Prostate gland (tissue), 2 donors: ENCODE results near the gene PAQR9. TPM values are rescaled to one million over a fixed set of nuclear protein-coding genes. Genes with fewer than 3 reads are reported as not detected.
"Not testable (repeated sequence)": the region's sequence is repeated elsewhere in the genome, so short reads cannot be mapped to it uniquely, and the experiment has no call there.

Experiments
- DNase-seq: peaks from one replicate; pipeline ENCODE4 v3.0.0-alpha.2; 2019; ENCODE audit warnings: low spot score
- H3K27ac ChIP-seq, 2 donors: fragments of 200-600 bp; sonication (generic); 2 replicates each; pipeline ENCODE4 v1.5.1; 2017 to 2019
- H3K27me3 ChIP-seq: fragments of 200-600 bp; sonication (generic); replicated peaks from 2 replicates; pipeline ENCODE4 v1.5.1; 2019; ENCODE audit not compliant: insufficient read depth
- H3K36me3 ChIP-seq, 2 donors: fragments of 200-600 bp; sonication (generic); 1 replicate in 1 of 2; 2 replicates in 1 of 2; pipeline versions ENCODE4 v1.5.1 to v1.8.1; 2017 to 2019
- H3K4me1 ChIP-seq: fragments of 200-600 bp; sonication (generic); replicated peaks from 2 replicates; pipeline ENCODE4 v1.5.1; 2019
- H3K4me3 ChIP-seq, 2 donors: fragments of 200-600 bp; sonication (generic); 2 replicates each; pipeline ENCODE4 v1.5.1; 2017 to 2019
- H3K9me3 ChIP-seq: fragments of 200-600 bp; sonication (generic); 2 replicates; pipeline ENCODE4 v1.5.1; 2017
- POLR2A ChIP-seq: fragments of 450-650 bp; IDR thresholded peaks from one replicate; pipeline ENCODE4 v1.6.1; 2016; ENCODE audit warnings: antibody characterized with exemption, mild to moderate bottlenecking
- POLR2AphosphoS5 ChIP-seq: sonication (generic); formaldehyde crosslinking; IDR thresholded peaks from one replicate; pipeline ENCODE4 v1.6.1; 2017; ENCODE audit warnings: antibody characterized with exemption
- WGBS: methylation state at CpG from one replicate; pipeline ENCODE4 v1.1.5; 2018; 5-methylcytosine and 5-hydroxymethylcytosine counted together
- intact Hi-C: fragments of 100-400 bp; cut with DNase I; formaldehyde crosslinking; loops from one replicate; pipeline ENCODE4 v1.14.2; 2022
- total RNA-seq, 2 donors: library from RNA; depleted of rRNA; stranded (reverse); fragments of >200 nt; gene quantifications; one replicate each; pipeline ENCODE4 v1.1.0, GENCODE V29; 2016
- TF ChIP-seq, protein P1 (sequence below), 4 experiments: fragments of 200-600 bp in 2 of 4; fragments of 450-650 bp in 2 of 4; sonication (generic) in 2 of 4; IDR thresholded peaks; 1 replicate in 3 of 4; 2 replicates in 1 of 4; pipeline ENCODE4 v1.5.1; 2016 to 2019; ENCODE audit warnings: antibody characterized with exemption in 4 of 4, mild to moderate bottlenecking in 2 of 4, moderate library complexity in 2 of 4

The PAQR9 gene
- total RNA-seq, 2 donors from 2014 or later: 6.2 TPM; not detected in 1

DNA sequence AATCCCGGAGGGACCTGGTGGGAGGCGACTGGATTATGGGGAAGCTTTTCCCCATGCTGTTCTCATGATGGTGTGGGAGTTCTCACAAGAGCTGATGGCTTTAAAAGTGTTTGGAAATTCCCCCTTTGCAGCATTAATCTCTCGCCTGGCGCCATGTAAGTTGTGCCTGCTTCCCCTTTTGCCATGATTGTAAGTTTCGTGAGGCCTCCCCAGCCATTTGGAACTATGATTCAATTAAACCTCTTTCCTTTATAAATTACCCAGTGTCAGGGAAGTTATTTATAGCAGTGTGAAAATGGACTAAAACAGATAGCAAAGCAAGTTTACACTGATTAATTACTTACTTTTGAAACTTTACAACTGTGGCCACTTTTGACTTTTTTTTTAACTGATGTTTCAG lies 27.2 kb upstream of the PAQR9 start:
- 84% methylated on average over 5 of the region's 5 CpGs for WGBS
- intact Hi-C loops: no loop called here
- no peak overlapping the region for H3K4me3 ChIP-seq
- H3K4me1 ChIP-seq: no peaks in the 10 kb centered on the region
- H3K9me3 ChIP-seq: no peaks in the 10 kb centered on the region
- no peak overlapping the region for H3K27ac ChIP-seq
- H3K36me3 ChIP-seq: no peaks in the 10 kb centered on the region
- no peaks in the 10 kb centered on the region for H3K27me3 ChIP-seq
- DNase-seq: no peak
- TF ChIP-seq, protein P1, sequence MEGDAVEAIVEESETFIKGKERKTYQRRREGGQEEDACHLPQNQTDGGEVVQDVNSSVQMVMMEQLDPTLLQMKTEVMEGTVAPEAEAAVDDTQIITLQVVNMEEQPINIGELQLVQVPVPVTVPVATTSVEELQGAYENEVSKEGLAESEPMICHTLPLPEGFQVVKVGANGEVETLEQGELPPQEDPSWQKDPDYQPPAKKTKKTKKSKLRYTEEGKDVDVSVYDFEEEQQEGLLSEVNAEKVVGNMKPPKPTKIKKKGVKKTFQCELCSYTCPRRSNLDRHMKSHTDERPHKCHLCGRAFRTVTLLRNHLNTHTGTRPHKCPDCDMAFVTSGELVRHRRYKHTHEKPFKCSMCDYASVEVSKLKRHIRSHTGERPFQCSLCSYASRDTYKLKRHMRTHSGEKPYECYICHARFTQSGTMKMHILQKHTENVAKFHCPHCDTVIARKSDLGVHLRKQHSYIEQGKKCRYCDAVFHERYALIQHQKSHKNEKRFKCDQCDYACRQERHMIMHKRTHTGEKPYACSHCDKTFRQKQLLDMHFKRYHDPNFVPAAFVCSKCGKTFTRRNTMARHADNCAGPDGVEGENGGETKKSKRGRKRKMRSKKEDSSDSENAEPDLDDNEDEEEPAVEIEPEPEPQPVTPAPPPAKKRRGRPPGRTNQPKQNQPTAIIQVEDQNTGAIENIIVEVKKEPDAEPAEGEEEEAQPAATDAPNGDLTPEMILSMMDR (IDR thresholded peaks at IDR 0.05): no peak
- no peak for TF ChIP-seq POLR2AphosphoS5
- no peak for TF ChIP-seq POLR2A

DNA sequence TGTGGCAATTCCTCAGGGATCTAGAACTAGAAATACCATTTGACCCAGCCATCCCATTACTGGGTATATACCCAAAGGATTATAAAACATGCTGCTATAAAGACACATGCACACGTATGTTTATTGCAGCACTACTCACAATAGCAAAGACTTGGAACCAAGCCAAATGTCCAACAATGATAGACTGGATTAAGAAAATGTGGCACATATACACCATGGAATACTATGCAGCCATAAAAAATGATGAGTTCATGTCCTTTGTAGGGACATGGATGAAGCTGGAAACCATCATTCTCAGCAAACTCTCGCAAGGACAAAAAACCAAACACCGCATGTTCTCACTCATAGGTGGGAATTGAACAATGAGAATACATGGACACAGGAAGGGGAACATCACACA lies 25.4 kb upstream of the PAQR9 start:
- H3K4me3 ChIP-seq, H3K36me3 ChIP-seq, H3K4me1 ChIP-seq, H3K9me3 ChIP-seq, DNase-seq, H3K27me3 ChIP-seq, H3K27ac ChIP-seq: not testable (repeated sequence)
- intact Hi-C loops: loop anchor here (2.0 to 10.0 kb wide), 3 partner anchors 77 to 404 kb away; no protein-coding TSS in a partner anchor
- WGBS: 100% methylated on average over 2 of the region's 3 CpGs

DNA sequence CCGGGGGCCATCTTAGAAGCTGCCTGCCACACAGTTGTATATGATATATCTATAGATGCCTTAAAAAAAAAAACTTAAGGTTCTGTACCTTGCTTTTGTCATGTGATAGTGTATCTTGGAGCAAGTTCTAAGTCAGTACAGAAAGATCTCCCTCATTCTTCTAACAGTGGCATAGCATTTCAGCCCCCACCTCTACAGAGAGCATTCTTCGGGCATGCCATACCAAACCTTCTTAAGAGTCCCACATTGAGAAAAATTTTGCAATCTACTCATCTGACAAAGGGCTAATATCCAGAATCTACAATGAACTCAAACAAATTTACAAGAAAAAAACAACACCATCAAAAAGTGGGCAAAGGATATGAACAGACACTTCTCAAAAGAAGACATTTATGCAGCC lies 24.7 kb upstream of the PAQR9 start:
- intact Hi-C loops: loop anchor here (2.0 to 10.0 kb wide), 3 partner anchors 76 to 403 kb away; no protein-coding TSS in a partner anchor
- 83% methylated on average over 2 of the region's 2 CpGs for WGBS
- not testable (repeated sequence) for H3K27ac ChIP-seq, H3K27me3 ChIP-seq, H3K9me3 ChIP-seq, H3K36me3 ChIP-seq, H3K4me3 ChIP-seq, H3K4me1 ChIP-seq, DNase-seq

GRCh38 chr3:142987707-142988106 lies 24.2 kb upstream of the PAQR9 start:
- DNase-seq: no peak
- H3K27me3 ChIP-seq: no peaks in the 10 kb centered on the region
- no peak for TF ChIP-seq POLR2A
- TF ChIP-seq, protein P1 (IDR thresholded peaks at IDR 0.05): no peak
- H3K4me1 ChIP-seq: no peaks in the 10 kb centered on the region
- H3K9me3 ChIP-seq: no peaks in the 10 kb centered on the region
- no peaks in the 10 kb centered on the region for H3K36me3 ChIP-seq
- WGBS: 23% methylated on average over 7 of the region's 7 CpGs
- intact Hi-C loops: loop anchor here (2.0 to 10.0 kb wide), 3 partner anchors 75 to 403 kb away; no protein-coding TSS in a partner anchor
- no peak overlapping the region for H3K4me3 ChIP-seq
- H3K27ac ChIP-seq: no peak overlapping the region

DNA sequence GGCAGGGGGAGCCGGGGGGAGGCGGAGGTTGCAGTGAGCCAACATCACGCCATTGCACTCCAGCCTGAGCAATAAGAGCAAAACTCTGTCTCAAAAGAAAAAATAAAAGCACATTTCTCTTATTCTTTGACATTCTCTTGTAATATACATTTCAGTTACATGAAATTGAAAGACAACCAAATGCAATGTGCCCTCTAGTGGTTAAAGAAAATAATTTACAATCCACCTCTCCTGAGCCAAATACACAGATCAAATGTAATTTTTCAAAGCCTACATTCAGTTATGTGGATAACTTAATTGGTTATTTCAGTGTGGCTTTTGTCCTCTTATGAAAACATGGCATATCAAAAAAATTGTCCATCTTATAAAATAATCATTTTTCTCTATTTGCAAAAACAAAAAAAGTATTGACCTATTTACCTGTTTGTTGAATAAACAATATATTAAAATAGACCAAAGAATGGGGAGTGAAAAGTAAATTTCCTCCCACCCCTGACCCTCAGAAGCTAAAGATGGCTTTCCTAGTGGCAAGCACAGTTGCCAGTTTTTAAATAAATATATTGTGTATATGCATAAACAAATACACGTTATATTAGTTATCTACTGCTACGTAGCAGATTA lies 23.7 kb upstream of the PAQR9 start:
- intact Hi-C loops: loop anchor here (5.0 to 10.0 kb wide), 2 partner anchors 75 to 402 kb away; no protein-coding TSS in a partner anchor
- Histone ChIP-seq H3K9me3 (no peaks in the 10 kb centered on the region), H3K4me1 (no peaks in the 10 kb centered on the region), H3K36me3 (no peaks in the 10 kb centered on the region), H3K27ac (no peak overlapping the region), H3K4me3 (no peak overlapping the region), H3K27me3 (no peaks in the 10 kb centered on the region)
- WGBS: 67% methylated on average over 5 of the region's 5 CpGs
- TF ChIP-seq POLR2AphosphoS5 (no peak), POLR2A (no peak)
- TF ChIP-seq, protein P1 (IDR thresholded peaks at IDR 0.05): peak; percentile 40 to 69 (median 62)
- no peak for DNase-seq

- intact Hi-C loops: loop anchor here (10.0 kb wide), 1 partner anchor 399 kb away; no protein-coding TSS in a partner anchor
- Histone ChIP-seq H3K27me3 (no peaks in the 10 kb centered on the region), H3K4me3 (no peak overlapping the region), H3K36me3 (no peaks in the 10 kb centered on the region), H3K4me1 (no peaks in the 10 kb centered on the region), H3K9me3 (no peaks in the 10 kb centered on the region), H3K27ac (no peak overlapping the region)
- TF ChIP-seq POLR2A (no peak), POLR2AphosphoS5 (no peak)
- TF ChIP-seq, protein P1 (IDR thresholded peaks at IDR 0.05): no peak
- 98% methylated on average over 3 of the region's 3 CpGs for WGBS
- no peak for DNase-seq
These were observed 20.8 kb upstream of the PAQR9 start for GRCh38 chr3:142984255-142984654.
